H4 (cell line): ENCODE results near the gene ELMO2. TPM values are rescaled to one million over a fixed set of nuclear protein-coding genes. Genes with fewer than 3 reads are reported as not detected.
A peak's percentile ranks its signal among the peaks of the same experiment; 100 is the strongest.

Source experiments
- DNase-seq: peaks from one replicate; pipeline ENCODE4 v3.0.0-alpha.2; 2015; ENCODE audit warnings: low spot score
- total RNA-seq: library from RNA; depleted of rRNA; stranded (reverse); fragments of >200 nt; shearing (Covaris generic); gene quantifications from 2 replicates; pipeline ENCODE4 v1.2.3, GENCODE V29; 2014; rRNA removed

The ELMO2 gene
- 35.6 and 43.7 TPM in 2 replicates for total RNA-seq

DNA sequence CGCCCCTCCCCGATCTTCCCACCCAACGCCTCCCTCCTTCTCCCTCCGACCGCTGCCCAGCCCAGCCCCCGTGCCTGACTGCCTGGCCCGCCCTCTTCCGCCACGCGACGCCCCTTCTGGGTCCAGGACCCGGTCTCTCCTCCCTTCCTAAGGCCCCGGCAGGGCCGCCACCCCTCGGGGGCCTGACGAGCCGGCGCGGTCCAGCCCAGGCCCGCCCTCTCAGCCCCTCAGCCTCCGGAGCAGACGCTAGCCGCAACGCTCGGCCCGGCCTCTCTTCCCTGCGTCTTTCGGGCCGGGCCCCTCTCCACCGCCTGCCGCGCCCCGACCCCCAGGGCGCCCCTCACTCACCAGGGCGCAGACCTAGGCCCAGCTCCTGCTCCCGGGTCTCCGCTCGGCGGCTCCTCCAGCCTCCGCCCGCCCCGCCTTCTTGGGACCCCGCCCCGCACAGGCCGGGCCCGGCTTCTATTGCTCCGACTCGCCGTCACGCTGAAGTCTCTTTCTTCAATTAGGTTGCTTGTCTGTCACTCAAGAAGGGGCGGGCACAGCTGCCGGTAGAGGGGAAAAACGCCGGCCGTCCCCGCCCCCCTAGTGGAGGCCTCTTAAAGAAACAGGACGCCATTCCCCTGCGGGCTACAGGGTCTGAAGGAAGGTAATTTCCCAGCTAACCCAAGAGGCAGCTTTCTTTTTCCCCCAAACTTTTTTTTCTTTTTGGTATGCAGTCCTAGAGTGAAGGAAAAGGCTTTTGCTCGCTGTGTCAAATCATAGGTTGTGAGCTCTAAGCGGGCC is at the start of gene ELMO2:
Gene ELMO2 (minus strand): TSS at position 416 of the 786 bp plus-strand sequence. CDS start 12,133 bp downstream, outside the sequence.
- peak; percentile 94 for DNase-seq

DNA sequence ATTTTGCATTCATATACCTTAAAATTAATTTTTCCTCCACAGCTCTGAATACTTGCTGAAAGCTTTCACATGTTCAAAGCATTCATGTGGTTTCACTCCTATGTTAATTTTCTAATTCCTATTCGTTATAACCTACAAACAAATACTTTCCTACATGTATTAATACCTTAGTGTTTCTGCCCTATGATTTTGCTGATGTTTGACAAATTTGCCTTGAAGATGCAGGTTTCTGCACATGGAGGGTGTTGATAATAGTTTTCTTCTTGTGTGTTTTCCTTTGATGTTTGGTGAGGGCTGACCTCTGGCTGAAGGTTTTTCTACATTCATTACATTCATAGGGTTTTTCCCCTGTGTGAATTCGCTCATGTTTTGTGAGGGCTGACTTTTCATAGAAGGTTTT is 49.3 kb upstream of the ELMO2 start:
- no peak for DNase-seq

DNA sequence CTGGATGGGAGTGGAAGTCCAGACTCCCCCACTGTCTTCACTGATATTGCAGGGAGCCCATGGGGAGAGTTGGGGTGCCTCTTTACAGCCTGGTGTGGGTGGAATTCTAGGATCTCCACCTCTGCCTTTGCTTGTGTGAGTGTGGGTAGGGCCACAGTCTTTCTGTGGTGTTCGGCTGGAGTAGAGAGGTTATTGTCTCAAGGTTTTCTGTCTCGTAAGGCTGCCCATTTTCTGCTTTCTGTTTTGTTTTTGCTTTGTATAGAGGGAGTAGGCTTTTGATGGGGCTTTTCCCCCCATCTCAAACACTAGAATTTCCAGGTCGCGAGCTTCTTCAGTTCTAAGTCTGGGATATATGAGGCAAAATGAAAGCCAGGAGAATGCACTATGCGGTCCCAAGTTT is 40.4 kb upstream of the ELMO2 start:
- no peak for DNase-seq

- DNase-seq = no peak
Measured at GRCh38 chr20:46439837-46440236, 33.4 kb upstream of the ELMO2 start.

DNA sequence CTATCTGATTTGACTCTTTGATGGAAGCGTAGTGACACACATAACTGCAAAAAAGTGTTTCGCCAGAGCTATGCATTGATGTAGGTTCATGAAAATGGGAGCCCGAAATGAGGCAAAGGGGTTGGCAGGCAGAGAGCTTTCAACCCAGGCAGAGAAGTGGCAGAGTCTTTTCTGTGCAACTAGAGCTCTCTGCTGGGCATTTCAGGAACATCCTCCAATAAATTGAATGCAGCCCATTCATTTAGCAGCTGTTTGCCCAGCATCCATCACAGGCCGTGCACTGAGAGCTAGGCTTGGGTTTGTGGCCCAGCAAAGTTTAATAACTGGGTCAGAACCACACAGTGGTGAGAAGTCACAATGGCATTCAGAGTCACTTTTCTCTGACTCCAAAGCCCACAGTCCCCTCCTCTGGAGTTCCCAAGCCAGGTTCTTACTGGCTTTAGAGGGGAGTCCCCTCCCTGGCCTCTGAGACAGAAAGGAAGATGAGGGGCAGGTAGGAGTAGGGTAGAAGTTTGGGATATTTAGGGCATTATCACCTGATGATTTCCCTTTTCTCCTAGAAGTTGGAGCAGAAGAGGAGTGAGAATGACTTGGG is 31.8 kb upstream of the ELMO2 start:
- DNase-seq = peak; percentile 35

GRCh38 chr20:46435146-46435545 is 28.7 kb upstream of the ELMO2 start:
- no peak for DNase-seq

DNA sequence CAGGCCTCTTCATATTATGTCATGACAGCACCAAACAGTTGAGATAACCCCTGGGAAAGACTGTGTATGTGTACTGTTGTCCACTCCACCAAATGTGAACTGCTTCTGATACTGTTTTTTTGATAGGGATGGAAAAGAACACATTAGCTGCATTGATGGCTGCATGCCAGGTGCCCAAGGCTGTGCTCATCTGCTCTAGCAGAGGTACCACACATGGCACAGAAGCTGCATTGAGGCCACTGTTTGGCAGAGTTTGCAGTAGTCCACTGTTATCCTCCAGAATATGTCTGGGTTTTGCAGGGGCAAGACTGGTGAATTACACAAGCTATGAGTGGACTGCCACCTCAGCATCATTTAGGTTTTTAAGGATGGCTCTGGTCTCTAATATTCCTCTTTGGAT is 28.2 kb upstream of the ELMO2 start:
- DNase-seq = no peak

DNA sequence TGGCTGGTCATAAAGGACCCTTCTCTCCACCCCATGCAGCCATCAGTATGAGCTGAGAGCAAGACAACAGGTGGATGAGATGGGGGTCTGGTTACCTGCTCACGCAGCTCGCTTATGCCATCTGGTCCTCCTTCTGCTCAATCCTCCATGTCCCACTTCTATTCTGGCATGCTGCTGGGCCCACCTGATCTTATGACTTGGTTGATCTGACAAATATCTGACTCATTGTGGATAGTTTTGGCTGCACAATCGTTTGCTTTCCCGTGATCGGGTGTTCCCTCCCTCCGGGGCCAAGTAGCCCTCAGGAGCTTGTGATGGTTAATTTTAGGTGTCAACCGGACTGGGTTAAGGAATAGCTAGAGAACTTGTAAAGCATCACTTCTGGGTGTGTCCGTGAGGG is 26.6 kb upstream of the ELMO2 start:
- DNase-seq = no peak

- DNase-seq = no peak
Measured at GRCh38 chr20:46430921-46431712, 24.7 kb upstream of the ELMO2 start.

DNA sequence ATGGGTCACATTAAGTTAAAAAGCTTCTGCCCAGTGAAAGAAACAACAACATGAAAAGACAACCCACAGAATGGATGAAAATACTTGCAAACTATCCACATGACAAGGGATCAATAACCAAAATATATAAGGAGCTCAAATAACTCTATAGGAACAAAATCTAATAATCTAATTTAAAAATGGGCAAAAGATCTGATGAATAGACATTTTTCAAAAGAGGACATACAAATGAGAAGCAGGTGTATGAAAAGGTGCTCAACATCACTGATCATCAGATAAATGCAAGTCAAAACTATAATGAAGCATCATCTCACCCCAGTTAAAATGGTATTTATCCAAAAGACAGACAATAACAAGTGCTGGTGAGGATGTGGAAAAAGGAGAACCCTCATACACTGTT is 21.0 kb upstream of the ELMO2 start:
- no peak for DNase-seq

DNA sequence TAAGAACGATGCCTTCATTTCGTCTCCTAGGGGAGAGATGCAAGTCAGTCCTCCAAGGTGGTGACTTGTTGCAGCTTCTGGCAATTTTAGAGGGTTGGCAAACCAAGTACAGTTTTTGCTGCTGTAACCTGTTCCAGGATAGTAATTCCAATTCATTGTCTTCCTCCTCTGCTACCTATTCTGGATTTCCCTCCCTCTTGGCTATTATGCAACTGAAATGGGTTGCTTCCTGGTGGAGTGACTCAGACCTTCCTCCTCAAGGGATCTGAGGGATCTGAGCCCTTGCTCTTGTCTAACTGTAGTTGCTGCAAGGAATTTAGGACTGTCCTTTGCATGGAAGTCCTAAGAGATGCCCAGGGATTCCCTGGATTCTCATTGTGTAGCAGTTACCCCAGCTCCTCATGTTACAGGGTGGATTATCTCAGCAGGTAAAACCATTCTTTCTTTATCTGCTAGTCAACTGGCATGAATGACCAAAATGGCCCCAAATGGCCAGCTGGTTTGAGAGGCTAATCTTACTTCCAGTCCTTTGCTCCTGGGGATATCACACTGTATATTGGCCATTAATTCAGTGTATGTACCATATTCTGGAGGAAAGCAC is 17.6 kb upstream of the ELMO2 start:
- no peak for DNase-seq

- DNase-seq = no peak
Measured at GRCh38 chr20:46423342-46423741, 16.9 kb upstream of the ELMO2 start.

DNA sequence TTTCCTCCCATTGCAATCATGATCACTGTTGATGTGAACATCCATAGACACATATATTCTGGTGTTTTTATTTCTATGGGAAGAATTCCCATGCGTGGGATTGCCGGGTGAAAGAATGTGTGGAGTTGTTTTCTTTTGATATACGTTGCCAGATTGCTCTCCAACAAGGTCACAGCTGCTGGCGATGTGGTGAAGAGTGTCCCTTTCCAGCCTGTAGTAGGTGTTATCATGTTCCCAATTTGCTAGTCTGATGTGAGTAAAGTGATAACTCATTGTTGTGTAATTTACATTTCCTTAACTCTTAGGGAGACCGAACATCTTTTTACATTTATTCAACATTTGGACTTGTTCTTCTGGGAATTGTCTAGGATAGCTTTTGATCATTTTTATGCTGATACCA is 14.5 kb upstream of the ELMO2 start:
- no peak for DNase-seq

DNA sequence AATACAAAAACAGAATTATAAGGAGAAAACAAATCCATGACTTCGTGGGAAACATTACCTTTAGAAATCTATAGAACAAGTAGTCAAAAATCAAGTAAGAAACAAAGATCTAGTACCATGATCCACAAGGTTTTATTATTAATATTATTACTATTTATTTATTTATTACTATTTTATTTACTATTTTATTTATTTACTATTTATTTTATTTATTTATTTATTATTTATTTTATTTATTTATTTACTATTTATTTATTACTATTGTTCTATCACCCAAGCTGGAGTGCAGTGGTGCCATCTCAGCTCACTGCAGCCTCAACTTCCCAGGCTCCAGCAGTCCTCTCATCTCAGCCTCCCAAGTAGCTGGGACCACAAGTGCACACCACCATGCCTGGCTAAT is 13.5 kb upstream of the ELMO2 start:
- no peak for DNase-seq

DNA sequence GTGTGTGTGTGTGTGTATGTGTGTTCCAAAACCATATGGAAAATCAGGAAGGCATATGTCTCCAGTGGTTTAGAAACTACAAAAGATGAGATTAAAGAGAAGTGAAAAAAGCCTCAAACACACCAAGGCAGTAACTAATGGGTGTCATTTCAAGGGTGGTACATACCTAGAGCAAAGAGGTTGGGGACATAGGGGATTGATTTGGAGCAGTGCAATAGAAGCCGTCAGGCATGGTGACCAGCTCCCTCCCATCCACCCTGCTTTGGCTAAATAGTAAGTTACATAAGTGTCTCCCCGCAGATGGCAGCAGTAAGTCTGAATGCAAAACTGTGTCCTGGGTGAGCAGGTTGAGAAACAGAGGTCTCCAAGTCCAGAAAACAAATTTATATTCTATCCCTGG is 10.4 kb upstream of the ELMO2 start:
- DNase-seq = no peak

- DNase-seq = no peak
Measured at GRCh38 chr20:46416421-46416820, 10.0 kb upstream of the ELMO2 start.

GRCh38 chr20:46415773-46416172 is 9.4 kb upstream of the ELMO2 start:
- no peak for DNase-seq

DNA sequence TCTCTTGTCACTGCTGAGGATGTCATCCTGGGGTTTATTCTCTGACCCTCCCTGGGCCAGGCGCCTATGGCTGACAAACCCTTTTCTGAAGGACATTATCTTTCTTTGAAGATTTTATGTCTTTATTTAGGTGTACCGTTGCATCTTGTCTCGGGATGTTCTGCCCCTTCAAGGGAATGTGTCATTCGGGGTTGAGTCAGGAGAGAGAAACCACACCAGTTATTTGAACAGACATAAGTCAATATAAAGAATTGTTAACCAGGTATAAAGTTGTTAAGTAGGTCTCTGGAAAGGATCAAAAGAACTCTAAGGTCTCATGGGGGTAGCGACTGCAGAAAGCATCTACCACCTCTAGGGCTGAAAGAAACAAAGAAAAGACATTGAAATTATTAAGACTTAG is 8.2 kb upstream of the ELMO2 start:
- no peak for DNase-seq

GRCh38 chr20:46411637-46412036 is 5.2 kb upstream of the ELMO2 start:
- DNase-seq = no peak

- no peak for DNase-seq
Measured at GRCh38 chr20:46408281-46408731, 1.9 kb upstream of the ELMO2 start.

GRCh38 chr20:46407671-46407996 is 1.2 kb upstream of the ELMO2 start:
- DNase-seq = no peak

DNA sequence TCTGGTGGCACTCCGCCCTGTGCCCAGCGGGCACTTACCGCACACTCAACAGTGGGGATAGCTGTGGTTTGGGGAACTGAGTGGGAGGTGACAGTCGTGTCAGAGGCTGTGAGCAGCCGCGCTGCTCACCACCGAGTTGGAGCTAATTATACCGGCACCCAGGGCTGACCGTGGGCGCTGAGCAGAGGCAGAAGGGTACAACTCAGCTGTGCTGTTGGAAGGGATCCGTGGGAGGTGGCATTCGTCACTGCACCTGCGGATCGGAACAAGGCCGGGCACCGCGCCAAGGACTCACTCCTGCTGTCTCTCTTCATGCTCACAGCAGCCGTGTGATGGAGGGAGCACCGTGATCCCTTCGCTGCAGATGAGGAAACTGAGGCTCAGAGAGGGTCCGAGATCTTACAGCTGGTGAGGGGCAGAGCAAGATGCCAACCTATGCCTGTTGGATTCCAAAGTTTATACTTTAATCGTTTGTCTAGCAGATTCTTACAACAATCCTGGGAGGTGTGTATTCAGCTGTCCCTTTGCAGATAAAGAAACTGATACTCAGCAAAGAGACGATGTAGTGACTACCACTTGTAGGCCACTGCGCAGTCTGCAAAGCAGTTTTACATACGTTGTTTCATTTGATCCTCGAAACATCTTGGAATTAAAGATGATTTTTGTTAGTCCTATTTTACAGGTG is 713 bp upstream of the ELMO2 start:
- DNase-seq = peak; percentile 15
